GM21619 (cell line): ENCODE results near the gene PPM1D.
A peak's percentile ranks its signal among the peaks of the same experiment; 100 is the strongest.
"Not testable (repeated sequence)": the region's sequence is repeated elsewhere in the genome, so short reads cannot be mapped to it uniquely, and the experiment has no call there.

Experiments
- ATAC-seq: cut with Tn5 transposase; IDR thresholded peaks from one replicate; pipeline ENCODE4 v1.9.1; 2021; ENCODE audit not compliant: unreplicated experiment

PPM1D gene

DNA sequence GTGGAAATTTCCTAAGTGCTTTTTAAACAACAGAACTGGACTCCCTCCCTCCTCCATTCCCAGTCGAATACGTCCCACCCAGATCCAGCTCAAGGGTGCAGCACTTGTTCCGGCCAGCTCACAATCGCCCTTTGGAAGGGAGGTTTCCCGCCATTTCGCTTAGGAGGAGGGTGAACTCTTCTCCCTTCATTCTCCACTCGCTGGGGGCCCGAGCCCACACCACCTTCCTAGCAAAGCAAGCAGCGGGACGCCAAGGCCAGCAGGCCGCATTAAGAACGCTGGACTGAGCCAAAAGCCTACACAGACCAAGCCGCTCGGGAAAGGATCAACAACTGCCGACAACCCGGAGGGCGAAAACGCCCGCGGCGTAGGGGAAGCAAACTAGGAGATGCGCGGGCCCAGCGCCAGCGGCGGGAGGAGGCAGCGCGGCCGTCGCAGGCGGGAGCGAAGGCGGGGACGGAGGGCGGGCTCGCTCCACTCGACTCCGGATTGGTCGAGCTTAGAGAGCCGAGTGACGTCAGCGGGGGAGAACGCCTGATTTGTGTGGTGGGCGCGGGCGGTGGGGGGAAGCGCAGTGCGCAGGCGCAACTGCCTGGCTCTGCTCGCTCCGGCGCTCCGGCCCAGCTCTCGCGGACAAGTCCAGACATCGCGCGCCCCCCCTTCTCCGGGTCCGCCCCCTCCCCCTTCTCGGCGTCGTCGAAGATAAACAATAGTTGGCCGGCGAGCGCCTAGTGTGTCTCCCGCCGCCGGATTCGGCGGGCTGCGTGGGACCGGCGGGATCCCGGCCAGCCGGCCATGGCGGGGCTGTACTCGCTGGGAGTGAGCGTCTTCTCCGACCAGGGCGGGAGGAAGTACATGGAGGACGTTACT lies at the start of gene PPM1D:
PPM1D (plus strand) TSS at position 574 of the 870 bp plus-strand sequence; CDS start at position 796, 222 bp downstream.
- peak; percentile 81 for ATAC-seq

DNA sequence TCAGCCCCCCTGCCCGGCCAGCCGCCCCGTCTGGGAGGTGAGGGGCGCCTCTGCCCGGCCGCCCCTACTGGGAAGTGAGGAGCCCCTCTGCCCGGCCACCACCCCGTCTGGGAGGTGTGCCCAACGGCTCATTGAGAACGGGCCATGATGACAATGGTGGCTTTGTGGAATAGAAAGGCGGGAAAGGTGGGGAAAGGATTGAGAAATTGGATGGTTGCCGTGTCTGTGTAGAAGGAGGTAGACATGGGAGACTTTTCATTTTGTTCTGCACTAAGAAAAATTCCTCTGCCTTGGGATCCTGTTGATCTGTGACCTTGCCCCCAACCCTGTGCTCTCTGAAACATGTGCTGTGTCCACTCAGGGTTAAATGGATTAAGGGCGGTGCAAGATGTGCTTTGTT lies 47.7 kb upstream of the PPM1D start:
- not testable (repeated sequence) for ATAC-seq

DNA sequence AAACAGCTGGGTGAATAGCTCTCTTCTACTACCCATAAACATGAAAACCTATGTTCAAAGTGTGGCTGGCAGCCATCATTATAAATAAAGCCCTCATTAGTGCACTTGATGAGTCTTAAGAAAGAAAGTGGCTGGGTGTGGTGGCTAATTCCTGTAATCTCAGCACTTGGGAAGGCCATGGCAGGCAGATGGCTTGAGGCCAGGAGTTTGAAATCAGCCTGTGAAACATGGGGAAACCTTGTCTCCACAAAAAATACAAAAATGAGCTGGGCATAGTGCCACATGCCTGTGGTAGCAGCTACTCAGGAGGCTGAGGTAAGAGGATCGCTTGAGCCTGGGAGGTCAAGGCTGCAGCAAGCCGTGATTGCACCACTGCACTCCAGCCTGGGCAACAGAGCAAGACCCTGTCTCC lies 45.6 kb upstream of the PPM1D start:
- ATAC-seq, result no peak

DNA sequence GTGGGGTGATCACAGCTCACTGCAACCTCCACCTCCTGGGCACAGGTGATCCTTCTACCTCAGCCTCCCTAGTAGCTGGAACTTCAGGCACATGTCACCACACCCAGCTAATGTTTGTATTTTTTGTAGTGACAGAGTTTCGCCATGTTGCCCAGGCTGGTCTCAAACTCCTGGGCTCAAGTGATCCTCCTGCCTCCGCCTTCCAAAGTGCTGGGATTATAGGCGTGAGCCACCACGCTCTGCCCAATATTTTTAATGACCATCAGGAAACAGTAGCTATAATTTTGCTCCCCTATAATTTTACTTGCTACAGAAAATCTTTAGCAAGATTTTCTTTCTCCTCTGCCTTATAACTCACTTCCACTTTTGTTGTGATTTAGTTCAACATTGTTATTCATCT lies 44.2 kb upstream of the PPM1D start:
- ATAC-seq, result no peak

DNA sequence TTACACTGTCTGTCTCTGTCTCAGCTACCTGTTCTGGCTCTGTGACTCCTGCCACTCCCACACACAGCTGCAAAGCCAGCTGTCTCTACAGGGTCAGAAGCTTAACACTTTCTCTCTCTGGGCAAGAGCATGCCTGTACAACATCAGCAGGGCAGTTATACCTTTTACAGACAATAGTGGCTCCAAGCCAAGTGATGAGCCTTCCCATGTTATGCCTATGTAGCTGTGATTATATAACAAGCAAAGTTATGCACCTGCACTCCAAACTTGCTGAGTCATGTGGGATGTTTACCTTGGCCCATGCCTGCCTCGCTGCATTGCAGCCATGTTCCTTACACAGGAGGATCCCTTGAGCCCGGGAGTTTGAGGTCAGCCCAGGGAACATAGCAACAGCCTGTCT lies 42.2 kb upstream of the PPM1D start:
- ATAC-seq, result no peak

DNA sequence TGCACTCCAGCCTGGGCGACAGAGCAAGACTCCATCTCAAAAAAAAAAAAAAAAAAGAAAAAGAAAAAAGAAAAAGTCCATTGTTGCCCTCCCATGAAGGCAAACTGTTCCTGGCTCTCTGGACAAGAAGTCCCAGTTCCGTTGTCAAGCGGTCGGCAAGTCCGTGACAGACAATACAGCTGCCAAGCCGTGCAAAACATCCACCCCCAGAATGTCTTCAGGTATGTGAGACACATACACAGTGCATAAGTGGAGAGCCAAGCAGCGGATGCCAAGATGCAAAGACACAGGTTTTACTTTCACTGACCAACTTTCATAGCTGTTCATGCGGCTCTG lies 40.4 kb upstream of the PPM1D start:
- ATAC-seq, result no peak

DNA sequence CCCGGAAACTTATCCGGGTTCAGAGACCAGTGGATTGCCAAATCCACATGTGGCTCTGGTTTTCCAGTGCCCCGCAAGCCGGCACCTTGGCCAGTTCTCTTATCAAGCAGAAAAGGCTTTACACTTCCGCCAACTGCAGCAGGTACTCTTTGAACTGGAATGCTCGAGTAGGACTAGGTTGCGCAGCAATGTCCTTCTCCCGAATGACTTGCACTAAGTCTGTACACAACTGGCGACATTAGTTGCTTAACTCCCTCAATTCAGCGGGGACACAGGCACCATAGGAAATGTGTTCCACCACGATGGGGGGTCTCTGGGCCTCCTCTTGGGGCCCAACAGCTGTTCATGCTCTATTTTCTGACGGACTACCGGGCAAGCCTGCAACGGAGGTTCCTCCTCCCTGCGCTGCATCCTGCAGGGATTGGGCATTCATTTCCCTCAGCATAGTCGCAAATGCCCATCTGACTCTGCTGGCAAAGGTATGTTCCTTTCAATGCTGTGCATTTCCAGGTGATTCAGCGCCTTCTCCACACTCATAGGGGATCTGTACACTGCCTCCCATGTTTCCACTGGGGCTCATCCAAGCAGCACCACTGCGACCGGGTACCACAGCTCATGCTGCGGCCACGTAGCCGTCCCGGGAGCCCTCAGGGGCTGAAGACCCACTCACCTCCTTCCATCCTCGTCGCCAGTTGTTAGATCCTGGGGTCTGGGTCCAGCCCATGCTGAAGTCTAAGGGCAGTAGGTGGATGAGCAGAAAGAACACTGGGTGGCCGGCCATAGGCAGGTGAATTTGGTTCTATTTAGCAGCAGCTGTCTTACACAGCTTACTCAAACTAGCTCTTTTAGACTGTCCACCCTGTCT lies 39.8 kb upstream of the PPM1D start:
- ATAC-seq, result no peak

DNA sequence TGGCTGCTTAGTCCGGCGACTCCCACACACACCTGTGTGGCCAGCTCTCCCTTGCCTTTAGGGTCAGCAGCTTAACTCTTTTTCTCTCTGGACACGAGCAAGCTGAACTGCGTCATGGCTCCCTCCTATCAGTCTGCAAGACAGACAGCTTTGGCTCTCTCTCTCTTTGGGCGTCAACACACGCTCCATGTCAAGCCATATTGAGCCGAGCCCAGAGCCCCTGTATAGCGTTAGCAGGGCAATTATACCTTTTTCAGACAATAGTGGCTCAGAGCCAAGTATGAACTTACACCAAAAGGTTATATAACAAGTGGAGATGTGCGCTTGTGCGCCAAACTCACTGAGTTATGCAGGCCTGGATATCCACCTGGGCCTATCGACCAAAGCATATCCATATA lies 39.1 kb upstream of the PPM1D start:
- ATAC-seq, result no peak

DNA sequence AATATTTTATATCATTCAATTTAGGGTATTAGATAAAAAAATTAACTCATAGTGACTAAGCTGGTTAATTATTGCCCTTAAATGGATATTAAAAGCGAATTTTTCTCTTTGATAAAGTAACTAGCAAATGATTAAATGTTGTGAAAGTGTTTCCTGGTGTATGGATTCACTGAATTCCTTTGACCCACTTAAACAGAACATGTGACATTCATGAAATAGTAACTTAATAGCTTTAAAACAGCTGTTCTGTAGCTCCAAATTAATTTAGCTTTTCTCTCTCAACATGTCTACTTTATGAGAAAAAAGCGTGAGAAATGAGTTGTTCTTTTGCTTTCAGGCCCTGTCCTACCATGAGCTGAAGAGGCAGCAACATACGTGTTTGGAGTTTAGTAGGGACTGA lies 37.6 kb upstream of the PPM1D start:
- ATAC-seq, result no peak

DNA sequence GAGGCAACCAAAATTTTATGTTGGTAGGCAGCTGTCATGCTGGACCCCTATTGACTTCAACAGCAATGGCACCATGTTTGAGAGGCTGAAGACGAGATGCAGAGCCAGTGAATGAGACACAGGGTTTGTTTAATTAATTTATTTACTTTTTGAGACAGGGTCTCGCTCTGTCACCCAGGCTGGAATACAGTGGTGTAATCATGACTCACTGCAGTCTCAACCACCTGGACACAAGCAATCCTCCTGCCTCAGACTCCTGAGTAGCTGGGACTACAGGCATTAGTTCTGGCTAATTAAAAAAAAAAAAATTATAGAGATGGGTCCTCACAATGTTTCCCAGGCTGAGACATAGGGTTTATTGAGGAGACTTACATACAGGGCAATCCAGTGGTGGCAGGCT lies 36.2 kb upstream of the PPM1D start:
- ATAC-seq, result no peak

DNA sequence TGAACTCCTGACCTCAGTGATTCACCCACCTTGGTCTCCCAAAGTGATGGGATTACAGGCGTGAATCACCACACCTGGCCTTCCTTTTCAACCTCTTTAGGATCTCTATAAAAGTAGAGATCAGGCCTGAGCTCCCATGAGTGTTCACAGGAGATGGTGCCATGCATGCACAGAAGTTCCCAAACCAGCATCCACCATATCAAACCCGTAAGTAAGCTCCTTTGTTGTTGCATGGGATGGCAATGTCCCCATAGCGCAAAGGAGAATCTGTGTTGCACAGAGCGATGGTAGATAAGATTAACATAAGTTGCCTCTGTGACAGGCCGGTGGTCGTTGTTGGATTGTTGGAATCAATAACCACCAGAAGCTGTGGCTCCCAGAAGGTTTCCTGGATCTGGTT lies 34.8 kb upstream of the PPM1D start:
- no peak for ATAC-seq

DNA sequence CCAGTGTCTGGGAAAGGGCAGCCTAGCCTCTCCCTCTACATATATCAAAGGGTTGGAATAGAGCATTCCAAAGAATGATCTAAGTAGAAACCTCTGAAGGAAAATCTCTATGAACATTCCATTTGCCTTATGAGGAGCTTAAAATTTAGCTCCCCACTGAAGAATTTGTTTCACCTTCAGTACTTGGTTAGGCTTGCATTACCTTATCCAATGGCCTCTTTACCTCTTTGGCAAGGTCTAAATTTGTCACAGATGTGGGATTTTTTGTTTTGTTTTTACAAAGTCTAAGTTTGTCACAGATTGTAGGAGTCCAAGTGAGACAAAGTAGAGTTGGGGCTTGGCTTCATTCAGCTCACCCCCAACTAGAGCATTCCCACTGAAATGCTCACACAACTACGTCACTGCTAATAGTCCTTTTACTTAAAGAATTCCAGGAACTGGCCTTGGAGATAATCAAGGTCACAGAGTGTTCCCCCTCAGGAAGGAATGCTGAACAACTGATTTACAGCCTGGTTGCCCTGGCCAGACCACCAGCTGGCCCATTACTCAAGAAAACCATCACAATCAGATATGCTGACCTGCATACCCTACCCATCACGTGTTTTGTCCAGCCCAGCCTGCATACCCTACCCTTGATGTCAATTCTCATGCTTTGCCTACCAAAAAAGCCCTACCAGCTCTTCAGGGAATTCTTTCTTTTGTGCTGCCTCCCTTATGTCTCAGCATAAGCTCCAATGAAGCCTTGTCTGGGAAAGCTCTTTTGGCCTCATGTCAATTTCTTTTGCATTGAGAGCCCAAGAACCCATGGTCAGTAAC lies 26.5 kb upstream of the PPM1D start:
- no peak for ATAC-seq

DNA sequence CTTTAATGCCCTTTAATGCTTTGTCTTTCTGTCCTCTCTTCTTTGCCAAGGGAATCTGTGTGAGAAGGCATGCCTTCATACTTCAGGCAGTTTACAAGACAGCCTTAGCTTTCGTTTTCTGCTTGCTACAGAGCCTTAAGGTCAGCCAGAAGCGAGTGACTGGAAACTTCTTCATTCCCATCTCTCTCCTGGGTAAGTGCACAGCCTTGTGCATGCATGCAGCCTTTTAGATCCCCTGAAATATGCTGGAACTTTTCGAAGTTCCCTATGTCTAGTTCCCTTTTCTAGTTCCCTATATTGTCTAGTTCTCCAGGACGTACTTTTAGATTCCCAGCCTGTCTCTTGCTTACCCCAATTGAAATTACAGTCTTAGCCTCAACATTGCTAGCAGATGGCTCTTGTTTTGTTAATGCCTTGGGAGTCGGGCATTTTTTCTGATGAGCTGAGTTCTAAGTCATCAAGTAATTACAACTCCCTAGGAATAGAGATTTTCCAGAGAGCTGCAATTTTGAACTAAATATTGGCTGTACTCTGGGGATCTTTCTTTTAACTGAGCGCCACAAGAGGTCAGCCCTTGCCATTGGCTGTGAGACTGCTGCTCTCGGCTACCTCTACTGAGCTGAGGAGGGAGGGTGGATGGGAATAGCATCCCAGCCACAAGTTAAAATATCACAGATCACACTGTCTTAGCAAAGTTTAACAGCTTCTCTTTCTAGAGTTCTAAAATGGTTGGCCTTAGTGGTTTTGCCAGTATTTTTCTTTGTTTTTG lies 22.7 kb upstream of the PPM1D start:
- peak; percentile 60 for ATAC-seq

DNA sequence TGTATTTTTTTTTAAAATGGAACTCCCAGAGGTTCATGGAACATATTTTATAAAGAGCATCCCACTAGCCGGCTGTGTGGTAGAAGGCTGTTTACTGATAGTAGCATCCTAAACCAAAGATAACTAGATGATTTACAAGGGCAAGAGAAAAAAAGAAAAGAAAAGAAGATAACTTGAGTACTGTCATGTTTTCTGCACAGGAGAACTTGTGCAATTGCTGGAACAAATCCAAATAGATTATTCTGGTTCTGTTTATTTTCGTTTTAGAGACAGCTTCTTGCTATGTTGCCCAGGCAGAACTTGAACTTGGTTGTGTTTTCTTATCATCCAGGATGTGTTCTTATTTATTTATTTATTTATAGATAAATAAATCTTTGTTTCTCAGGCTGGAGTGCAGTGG lies 20.9 kb upstream of the PPM1D start:
- no peak for ATAC-seq

DNA sequence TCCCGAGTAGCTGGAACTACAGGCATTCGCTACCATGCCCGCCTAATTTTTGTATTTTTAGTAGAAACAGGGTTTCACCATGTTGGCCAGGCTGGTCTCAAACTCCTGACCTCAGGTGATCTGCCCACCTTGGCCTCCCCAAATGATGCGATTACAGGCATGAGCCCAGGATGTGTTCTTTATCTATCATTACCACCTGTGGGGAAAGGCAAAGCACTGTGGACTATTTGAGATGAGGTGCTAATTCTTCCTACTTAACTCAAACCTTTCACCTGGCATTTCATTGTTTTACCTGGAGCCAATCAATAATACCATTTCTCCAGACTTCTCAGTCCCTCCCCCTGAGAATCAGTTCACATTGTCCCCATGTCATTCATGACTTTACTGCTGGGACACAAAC lies 20.4 kb upstream of the PPM1D start:
- no peak for ATAC-seq

DNA sequence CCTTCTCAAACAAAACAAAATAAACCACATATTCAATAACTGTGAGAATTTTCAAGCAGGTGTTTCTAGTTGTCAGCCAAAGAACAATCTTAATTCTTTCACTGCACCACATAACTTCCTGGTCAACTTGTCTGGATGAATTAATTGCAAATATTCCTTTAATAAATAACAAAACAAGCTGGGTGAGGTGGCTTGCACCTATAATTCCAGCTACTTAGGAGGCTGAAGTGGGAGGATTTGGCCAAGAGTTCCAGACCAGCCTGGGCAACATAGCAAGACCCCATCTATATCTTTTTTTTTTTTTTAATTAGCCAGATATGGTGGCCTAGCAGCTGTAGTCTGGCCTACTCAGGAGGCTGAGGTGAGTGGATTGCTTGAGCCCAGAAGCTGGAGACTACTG lies 17.0 kb upstream of the PPM1D start:
- no peak for ATAC-seq

DNA sequence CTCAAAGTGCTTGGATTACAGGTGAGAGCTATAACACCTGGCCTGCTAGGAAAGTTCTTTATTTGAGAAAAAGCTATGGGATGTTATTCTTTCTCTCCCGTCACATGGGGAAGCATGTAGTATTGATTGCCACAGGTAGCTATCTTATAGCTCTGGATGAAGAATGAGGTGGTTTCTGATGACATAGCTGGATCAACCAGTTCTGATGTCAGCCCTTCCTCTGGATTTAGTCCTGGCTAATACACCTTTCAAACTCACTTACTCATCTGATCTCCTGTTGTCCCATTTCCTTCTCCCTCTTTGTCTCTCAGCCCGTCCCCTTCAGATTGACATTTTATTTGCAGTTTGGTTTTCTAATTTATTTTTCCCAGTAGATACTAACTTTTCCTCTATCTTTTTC lies 14.1 kb upstream of the PPM1D start:
- ATAC-seq, result no peak

DNA sequence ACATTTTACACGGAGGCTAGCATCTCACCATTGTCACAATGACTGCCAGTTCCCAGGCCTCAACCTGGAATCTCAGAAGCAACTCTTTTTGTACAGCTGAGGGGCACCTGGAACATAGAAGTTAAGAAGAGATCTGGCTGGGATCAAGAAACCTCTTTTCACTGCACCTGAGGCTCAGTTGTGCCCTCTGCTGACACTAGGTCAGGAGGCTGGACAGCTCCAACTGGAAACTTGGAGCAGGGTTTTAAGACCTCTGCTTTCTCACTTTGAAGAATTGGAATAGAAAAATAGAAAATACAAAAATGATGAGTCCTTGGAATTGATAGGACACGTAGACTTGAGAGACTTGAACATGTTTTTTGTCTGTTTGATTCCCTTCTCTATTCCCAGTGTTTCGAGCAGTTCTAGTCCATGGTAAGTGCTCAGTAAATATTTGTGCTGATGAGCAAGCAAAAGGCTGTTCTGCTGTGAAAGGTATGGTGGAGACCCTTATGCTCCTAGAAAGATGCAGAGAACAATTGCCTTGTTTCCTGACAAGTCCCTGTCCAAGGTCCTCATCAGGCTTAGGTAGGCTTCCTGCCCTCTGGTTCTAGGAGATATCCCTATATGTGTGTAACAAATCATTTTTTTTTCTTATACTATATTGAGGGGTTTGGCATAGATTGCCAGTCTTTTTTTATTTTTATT lies 13.6 kb upstream of the PPM1D start:
- ATAC-seq, result no peak

DNA sequence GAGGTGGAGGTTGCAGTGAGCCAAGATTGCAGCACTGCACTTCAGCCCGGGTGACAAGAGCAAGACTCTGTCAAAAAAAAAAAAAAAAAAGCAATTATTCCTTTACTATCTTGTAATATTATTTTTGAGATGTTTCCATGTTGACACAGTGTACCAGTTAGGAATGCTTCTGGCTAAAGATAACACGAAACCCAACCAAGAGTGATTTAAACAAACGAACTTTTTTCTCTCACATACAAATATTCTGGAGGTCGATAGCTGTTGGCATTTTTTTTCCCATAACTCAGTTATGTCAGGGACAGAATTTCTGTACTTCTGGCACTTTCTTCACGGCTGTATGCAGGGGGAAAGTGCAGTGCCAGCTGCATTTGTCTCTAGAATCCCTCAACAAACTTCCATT lies 9.9 kb upstream of the PPM1D start:
- ATAC-seq, result no peak

DNA sequence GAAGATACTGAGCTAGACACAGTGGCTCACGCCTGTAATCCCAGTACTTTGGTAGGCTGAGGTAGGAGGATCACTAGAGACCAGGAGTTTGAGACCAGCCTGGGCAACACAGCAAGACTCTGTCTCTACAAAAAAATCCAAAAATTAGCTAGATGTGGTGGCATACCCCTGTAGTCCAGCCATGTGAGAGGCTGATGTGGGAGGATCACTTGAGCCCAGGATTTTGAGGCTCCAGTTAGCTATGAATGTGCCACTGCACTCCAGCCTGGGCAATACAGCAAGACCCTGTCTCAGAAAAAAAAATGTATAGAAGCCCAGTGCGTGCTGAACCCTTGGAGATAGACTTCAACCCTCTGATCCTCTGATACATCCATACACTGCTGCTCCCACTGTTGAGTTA lies 7.2 kb upstream of the PPM1D start:
- no peak for ATAC-seq
